Ecto neural progenitor cell (in vitro differentiated cells): Measurements from ENCODE around the gene SERPINB6.
"Not testable (repeated sequence)": the region's sequence is repeated elsewhere in the genome, so short reads cannot be mapped to it uniquely, and the experiment has no call there.

Source experiments
- DNase-seq: peaks from one replicate; pipeline ENCODE4 v3.0.0-alpha.2; 2018; ENCODE audit warnings: low spot score

The SERPINB6 gene

DNA sequence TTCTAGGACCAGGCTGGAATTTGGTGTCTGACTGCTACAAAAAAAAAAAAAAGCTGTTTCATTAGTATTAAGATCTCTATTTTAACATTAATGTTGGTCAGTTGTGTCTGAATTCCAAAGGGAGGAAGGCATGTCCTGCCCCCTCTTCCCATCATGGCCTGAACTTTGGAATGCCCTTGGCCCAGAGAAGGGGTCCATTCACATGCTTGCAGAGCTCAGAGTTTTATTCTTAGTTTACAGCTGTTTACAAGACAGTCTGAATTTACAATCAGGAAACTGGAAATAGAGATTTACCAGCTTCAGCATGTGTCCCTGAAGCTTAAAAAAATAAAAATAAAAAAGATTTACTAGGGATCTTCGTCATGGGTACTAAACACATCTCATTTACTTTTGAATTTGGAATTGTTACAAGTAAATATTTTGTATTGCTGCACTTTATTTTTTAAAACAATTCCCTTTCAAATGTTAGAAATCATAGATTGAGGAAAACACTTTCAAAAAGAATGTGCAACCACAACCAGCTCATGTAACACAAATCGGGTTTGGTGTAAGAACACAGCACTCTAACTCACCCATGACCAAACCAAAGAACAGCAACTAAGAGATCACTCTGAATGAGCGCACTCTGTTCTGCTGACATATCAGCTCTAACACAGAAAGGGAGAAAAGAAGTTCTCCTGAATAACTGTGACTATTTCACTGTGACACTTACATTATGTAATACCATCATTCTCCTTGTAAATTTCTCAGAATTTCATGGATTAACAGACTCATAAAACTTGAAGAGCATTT is 6.6 kb upstream of the SERPINB6 start:
- no peak for DNase-seq

GRCh38 chr6:2977290-2977689 is 5.9 kb upstream of the SERPINB6 start:
- no peak for DNase-seq

DNA sequence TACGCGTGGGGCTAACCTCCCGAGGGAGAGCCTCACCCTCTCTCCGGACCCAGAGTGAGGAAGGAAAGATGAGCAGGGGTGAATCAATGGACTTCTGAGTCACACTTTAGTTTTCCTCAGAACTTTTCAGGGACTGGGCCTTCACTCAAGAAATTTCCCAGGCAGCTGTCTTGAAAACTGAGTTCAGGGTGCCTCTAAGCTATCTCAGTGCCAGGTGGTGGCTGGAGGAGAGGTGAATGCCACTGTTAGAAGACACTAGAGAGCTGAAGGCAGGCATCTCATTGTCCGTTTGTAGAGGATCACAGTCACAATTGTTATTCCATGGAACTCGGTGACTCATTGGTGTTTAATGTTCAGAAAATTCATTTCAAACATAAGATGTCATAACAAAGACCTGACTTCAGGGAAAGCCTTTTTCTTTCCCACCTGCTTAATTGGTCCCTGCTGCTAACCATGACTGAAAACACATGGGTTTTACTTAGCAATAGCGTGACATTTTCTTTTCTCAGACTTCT is 5.3 kb upstream of the SERPINB6 start:
- DNase-seq = no peak

DNA sequence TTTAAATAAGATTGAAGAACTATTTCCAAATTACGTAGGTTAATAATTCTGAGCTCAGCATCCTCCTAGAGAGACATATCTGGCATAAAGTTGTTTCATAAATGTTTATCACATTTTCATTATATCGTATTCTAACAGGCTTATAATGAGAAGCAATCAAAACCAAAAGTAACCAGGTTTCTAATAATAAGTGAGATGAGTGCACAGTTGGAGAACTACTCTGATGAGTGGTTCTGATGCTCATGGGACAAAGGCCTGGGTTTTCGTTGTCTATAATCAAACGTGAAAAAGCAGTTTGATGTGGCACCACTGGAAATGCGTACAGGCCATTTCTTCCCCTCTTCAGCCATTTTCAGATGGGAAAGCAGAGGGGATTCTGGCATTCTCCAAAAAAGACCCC is 4.7 kb upstream of the SERPINB6 start:
- DNase-seq = no peak

DNA sequence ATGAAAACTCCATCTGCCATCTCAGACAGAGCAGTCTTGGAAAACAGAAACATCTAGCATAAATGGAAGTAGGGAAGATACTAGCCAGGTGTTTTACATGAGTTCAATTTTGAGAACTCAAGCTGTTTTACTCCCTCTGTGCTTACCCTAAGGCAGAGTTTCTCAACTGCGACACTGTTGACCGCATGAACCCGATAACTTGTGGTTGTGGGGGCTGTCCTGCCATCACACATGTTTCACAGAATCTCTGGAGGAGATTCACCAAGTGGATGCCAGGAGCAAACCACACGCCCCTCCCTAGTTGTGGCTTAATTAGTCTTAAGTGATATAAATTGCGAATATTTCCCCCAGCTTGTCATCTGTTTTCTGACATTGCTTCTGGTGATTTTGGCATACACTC is 2.3 kb upstream of the SERPINB6 start:
- DNase-seq = no peak

GRCh38 chr6:2973180-2973579 is 1.8 kb upstream of the SERPINB6 start:
- DNase-seq = not testable (repeated sequence)

GRCh38 chr6:2972685-2973084 is 1.3 kb upstream of the SERPINB6 start:
- not testable (repeated sequence) for DNase-seq

- DNase-seq = not testable (repeated sequence)
These were observed 786 bp upstream of the SERPINB6 start for GRCh38 chr6:2972219-2972487.

GRCh38 chr6:2970753-2971419 is 481 bp downstream of the SERPINB6 start:
- DNase-seq = peak; percentile 67

GRCh38 chr6:2970034-2970685 is 1.2 kb downstream of the SERPINB6 start:
- DNase-seq = peak; percentile 68

- no peak for DNase-seq
These were observed 1.8 kb downstream of the SERPINB6 start for GRCh38 chr6:2969549-2969948.

- no peak for DNase-seq
These were observed 2.7 kb downstream of the SERPINB6 start for GRCh38 chr6:2968600-2969135.

DNA sequence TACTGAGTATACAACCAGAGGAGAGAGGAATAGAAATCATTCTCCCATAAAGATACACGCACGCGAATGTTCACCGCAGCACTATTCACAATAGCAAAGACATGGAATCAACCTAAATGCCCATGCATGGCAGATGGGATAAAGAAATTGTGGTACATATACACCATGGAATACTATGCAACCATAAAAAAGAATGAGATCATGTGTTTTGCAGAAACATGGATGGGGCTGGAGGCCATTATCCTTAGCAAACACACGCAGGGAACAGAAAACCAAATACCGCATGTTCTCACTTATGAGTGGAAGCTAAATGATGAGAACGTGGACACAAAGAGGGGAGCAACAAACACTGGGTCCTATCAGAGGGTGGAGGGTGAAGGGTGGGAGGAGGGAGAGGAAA is 3.4 kb downstream of the SERPINB6 start:
- no peak for DNase-seq

GRCh38 chr6:2966347-2966746 is 5.0 kb downstream of the SERPINB6 start:
- no peak for DNase-seq

DNA sequence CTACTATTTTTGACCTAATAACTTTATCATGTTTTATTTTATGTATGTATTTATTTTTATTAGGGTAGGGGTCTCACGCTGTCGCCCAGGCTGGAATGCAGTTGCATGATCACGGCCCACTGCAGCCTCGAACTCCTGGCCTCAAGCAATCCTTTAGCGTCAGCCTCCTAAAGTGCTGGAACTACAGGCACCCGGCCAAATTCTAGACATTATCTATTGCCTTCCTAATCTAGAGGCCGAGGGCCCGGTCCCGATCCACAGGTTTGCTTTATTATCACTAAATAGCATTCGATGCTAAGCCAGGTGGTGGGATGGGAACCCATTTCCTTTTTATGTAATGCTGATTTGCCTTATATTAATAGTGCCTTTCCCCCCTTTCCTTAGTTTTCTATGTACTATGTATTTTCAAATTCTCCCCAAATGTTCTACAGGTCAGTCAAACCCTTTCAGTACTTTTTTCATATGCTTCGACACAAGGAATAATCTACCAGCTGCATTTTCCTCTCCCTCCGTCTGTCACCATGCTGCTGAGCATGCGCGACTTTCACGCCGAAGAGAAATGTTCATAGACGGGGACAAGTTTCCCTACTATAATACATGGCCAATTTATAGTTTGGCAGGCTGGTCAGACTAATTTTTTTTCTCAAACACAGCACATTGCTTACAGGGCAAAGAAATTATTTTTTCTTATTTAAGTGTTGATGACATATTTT is 6.4 kb downstream of the SERPINB6 start:
- DNase-seq = no peak

DNA sequence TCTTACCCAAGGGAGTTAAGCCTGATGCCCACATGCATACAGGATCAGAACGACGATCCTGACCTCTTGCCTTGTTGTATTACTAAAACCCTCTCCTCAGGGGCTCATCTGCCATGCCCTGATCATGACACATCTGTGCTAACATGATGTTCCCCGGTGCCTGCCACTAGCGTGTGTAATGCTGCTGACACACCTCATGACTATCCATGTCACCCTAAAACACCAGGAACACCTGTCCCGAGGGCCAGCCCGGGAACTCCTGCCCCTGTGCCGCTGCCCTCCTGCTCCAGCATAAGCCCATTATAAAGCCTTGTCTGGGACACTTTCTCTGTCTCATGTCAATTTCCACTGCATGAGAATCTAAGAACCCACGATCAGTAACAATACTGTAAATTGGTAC is 7.6 kb downstream of the SERPINB6 start:
- DNase-seq = no peak

- DNase-seq = no peak
These were observed 8.7 kb downstream of the SERPINB6 start for GRCh38 chr6:2962636-2963035.

DNA sequence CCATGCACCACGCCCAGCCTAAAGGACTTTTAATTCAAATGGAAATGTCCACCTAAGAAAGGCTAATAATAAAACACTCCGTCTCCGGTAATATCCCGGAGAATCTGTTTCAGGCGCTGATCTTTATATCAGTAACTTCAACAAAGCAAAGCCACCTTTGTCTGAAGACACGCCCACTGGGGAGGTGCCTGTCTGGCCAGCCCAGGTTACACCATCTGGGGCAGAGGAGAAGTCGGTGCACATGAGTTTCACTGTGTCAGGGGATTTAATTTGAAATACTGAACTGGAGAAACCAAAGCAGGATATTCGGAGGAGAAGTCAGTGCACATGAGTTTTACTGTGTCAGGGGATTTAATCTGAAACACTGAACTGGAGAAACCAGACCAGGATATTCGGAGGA is 9.4 kb downstream of the SERPINB6 start:
- DNase-seq = no peak

GRCh38 chr6:2961506-2961905 is 9.9 kb downstream of the SERPINB6 start:
- DNase-seq = no peak

DNA sequence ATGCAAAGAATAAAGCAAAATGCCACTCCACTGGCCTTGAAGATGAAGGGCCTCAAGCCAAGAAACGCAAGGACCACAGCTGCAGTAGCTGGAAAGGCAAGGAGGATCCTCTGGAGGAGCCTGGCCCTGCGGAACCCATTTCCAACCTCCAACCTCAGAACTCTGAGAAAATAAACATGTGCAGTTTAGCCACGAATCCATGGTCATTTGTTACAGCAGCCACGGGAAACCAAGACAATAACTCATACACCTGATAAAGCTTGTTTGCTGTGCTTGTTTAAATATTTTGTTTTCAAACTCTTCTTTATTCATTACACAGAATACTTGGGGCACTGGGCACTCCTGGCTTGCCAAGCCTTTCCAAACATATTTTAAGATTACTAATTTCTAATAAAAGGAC is 10.4 kb downstream of the SERPINB6 start:
- no peak for DNase-seq

GRCh38 chr6:2959909-2960719 is 11.3 kb downstream of the SERPINB6 start:
- peak; percentile 56 for DNase-seq
